Adrenal gland (tissue), 5 donors: ENCODE data around the gene ACOT11.

Experiments used
- POLR2A ChIP-seq, 2 donors: fragments of 450-650 bp; IDR thresholded peaks; one replicate each; pipeline ENCODE4 v1.6.1; 2017; ENCODE audit warnings: antibody characterized with exemption in 2 of 2, mild to moderate bottlenecking in 2 of 2, moderate library complexity in 1 of 2
- TF ChIP-seq, protein P1 (sequence below), 6 experiments: fragments of 450-650 bp in 4 of 6; fragments of 200-600 bp in 2 of 6; sonication (generic) in 1 of 6; IDR thresholded peaks; 1 replicate in 5 of 6; 2 replicates in 1 of 6; pipeline versions ENCODE4 v1.5.1 to v1.8.0; 2016 to 2021; ENCODE audit warnings: antibody characterized with exemption in 6 of 6, mild to moderate bottlenecking in 2 of 6, moderate library complexity in 1 of 6
- donor health status: DM: no; HTN: no; CAD: no.

DNA sequence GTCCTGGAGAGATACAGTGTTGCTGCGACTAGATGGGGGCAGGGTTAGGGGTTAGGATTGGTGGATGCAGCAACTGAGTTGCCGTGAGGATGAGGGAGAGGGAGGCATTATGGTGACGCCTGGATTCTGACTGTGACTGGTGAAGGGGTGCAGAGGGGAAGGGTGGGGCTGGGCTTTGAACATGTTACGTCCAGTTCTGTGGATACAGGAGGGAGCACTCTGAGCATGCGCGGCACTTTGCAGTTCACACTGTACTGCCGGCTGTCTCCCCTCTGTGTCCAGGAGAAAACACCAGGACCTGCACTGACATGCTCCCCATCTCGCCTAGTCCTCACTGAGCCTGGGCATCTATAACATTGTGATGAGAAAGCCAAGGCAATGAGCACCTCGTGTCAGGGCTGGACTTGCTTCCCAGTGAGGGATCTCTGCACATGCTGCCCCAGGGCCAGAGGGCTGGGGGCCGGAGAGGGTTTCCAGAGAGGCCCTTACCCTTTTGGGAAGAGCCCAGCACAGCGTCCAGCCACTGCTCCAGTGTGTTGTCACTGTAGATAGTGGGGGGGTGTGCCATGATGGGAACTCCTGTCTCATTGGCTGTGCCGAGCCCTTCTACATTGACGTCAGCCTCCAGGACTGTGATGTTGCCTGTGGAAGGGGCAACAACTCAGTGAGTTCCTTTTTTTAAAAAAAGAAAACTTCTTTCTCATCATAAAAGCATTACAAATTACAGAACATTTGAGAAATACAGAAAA, 67.7 kb downstream of the ACOT11 start:
- TF ChIP-seq, protein P1, sequence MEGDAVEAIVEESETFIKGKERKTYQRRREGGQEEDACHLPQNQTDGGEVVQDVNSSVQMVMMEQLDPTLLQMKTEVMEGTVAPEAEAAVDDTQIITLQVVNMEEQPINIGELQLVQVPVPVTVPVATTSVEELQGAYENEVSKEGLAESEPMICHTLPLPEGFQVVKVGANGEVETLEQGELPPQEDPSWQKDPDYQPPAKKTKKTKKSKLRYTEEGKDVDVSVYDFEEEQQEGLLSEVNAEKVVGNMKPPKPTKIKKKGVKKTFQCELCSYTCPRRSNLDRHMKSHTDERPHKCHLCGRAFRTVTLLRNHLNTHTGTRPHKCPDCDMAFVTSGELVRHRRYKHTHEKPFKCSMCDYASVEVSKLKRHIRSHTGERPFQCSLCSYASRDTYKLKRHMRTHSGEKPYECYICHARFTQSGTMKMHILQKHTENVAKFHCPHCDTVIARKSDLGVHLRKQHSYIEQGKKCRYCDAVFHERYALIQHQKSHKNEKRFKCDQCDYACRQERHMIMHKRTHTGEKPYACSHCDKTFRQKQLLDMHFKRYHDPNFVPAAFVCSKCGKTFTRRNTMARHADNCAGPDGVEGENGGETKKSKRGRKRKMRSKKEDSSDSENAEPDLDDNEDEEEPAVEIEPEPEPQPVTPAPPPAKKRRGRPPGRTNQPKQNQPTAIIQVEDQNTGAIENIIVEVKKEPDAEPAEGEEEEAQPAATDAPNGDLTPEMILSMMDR (IDR thresholded peaks at IDR 0.05), result no peak
- TF ChIP-seq POLR2A (IDR thresholded peaks at IDR 0.05), result no peak
